ENCODE results near the gene FGF14. TPM values are rescaled to one million over a fixed set of nuclear protein-coding genes. Genes with fewer than 3 reads are reported as not detected.

The FGF14 gene
- total and polyA plus RNA-seq, 8 donors = 0.42 to 2.4 (median 1.1) TPM

GRCh38 chr13:101727118-101727517, 674.7 kb downstream of the FGF14 start:
- no peaks in the 10 kb centered on the region for H3K36me3 ChIP-seq
- H3K27ac ChIP-seq = no peak overlapping the region
- no peak for TF ChIP-seq CTCF (IDR thresholded peaks at IDR 0.05)
- H3K4me3 ChIP-seq = no peak overlapping the region
- intact Hi-C loops (cut with DNase I) = no loop called here
- ATAC-seq (no peak), DNase-seq (no peak), FAIRE-seq (no peak)
- H3K27me3 ChIP-seq = no peaks in the 10 kb centered on the region
- no peaks in the 10 kb centered on the region for H3K9me3 ChIP-seq
- H3K4me1 ChIP-seq = no peaks in the 10 kb centered on the region
- 19 to 47% methylated on average over 1 of the region's 1 CpG for WGBS, 2 donors

GRCh38 chr13:101726681-101727080, 675.2 kb downstream of the FGF14 start:
- TF ChIP-seq CTCF (IDR thresholded peaks at IDR 0.05) = no peak
- H3K4me1 ChIP-seq = no peaks in the 10 kb centered on the region
- WGBS, 2 donors = 66 to 70% methylated on average over 2 of the region's 2 CpGs
- no peak overlapping the region for H3K4me3 ChIP-seq
- H3K9me3 ChIP-seq = no peaks in the 10 kb centered on the region
- no peak overlapping the region for H3K27ac ChIP-seq
- intact Hi-C loops (cut with DNase I) = no loop called here
- no peak for FAIRE-seq
- H3K36me3 ChIP-seq = no peaks in the 10 kb centered on the region
- no peaks in the 10 kb centered on the region for H3K27me3 ChIP-seq
- DNase-seq = no peak
- ATAC-seq = no peak

DNA sequence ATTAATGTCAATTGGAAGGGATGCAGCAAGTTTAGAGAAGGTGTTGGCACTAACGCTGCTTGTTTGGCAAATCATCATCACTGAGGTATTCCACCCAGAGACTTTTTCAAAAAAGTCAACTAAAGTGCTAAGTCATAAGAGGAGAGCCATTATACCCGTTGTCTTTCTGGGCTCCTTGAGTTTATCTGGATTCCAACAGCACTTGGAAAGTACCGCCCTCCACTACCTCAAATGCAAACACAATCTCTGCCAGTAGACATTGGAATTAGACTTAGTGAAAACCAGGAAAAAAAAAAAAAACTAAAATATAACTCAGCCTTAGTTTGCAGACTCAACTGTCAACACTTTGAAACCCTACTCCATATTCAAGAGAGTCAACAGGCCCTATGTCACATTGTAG, 683.4 kb downstream of the FGF14 start:
- H3K27me3 ChIP-seq = no peaks in the 10 kb centered on the region
- ATAC-seq = no peak

DNA sequence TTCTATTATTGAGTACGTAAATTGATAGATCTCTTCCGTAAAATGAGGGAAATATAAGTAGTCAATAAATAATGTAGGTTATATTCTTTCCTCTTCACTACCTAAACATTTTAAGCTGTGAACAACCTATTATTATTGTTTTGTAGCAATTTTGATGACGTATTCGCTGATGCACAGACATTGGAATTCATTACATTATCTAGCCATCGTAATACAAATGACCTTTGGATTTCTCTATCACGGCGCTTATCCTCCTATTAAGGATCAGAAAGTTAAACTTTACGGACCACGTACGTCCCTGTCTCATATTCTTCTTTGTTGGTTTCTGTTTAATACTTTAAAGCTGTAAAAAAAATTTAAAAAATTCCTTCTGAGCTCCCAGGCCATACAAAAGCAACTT, 684.5 kb downstream of the FGF14 start:
- no peak for TF ChIP-seq CTCF (IDR thresholded peaks at IDR 0.05)
- no peaks in the 10 kb centered on the region for H3K27me3 ChIP-seq
- H3K4me1 ChIP-seq = no peaks in the 10 kb centered on the region
- 69 to 82% methylated on average over 10 of the region's 10 CpGs for WGBS, 2 donors
- H3K9me3 ChIP-seq = no peaks in the 10 kb centered on the region
- ATAC-seq (no peak), FAIRE-seq (no peak), DNase-seq (no peak)
- intact Hi-C loops (cut with DNase I) = no loop called here
- H3K4me3 ChIP-seq = no peak overlapping the region
- no peaks in the 10 kb centered on the region for H3K36me3 ChIP-seq
- H3K27ac ChIP-seq = no peak overlapping the region

More for the DNA sequence above, 683.4 kb downstream of the FGF14 start:
- TF ChIP-seq CTCF (IDR thresholded peaks at IDR 0.05) = no peak
- 67 to 81% methylated on average over 3 of the region's 3 CpGs for WGBS, 2 donors
- Histone ChIP-seq H3K27ac (no peak overlapping the region), H3K4me1 (no peaks in the 10 kb centered on the region), H3K4me3 (no peak overlapping the region), H3K9me3 (no peaks in the 10 kb centered on the region), H3K36me3 (no peaks in the 10 kb centered on the region)
- no peak for DNase-seq
- no peak for FAIRE-seq
- intact Hi-C loops (cut with DNase I) = no loop called here

DNA sequence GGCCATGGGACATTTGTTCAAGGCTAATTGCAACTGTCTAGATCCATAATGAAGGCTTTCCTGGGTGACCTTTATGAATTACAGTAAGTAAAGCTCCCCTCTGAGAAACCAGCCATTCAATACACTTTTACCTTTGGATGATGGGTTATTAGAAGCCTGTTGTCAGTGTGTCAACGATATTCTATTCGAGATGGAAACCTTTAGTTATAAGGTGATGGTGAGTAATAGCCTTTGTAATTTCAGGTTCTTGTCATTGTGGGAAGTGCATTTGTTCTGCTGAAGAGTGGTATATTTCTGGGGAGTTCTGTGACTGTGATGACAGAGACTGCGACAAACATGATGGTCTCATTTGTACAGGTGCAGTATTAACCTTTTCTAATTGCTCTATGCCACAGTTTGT, 687.7 kb downstream of the FGF14 start:
- no peak for DNase-seq
- no peak overlapping the region for H3K4me3 ChIP-seq
- no peak for FAIRE-seq
- TF ChIP-seq CTCF (IDR thresholded peaks at IDR 0.05) = no peak
- H3K27me3 ChIP-seq = no peaks in the 10 kb centered on the region
- no peaks in the 10 kb centered on the region for H3K9me3 ChIP-seq
- intact Hi-C loops (cut with DNase I) = no loop called here
- H3K27ac ChIP-seq = no peak overlapping the region
- no peaks in the 10 kb centered on the region for H3K4me1 ChIP-seq
- no peak for ATAC-seq
- no peaks in the 10 kb centered on the region for H3K36me3 ChIP-seq
- 66 to 84% methylated on average over 3 of the region's 3 CpGs for WGBS, 2 donors
